Spleen (tissue), 11 donors: ENCODE data around the gene ASXL3. TPM values are rescaled to one million over a fixed set of nuclear protein-coding genes. Genes with fewer than 3 reads are reported as not detected.

Experiments
- DNase-seq: peaks from one replicate; pipeline ENCODE4 v3.0.0-alpha.2; 2020
- H3K27ac ChIP-seq, 8 donors: fragments of 200-600 bp; sonication (generic) in 7 of 8; 1 replicate in 4 of 8; 2 replicates in 4 of 8; pipeline versions ENCODE4 v1.5.0 to v1.8.0; 2016 to 2021; ENCODE audit warnings: inconsistent platforms in 4 of 8, mild to moderate bottlenecking in 4 of 8, moderate library complexity in 1 of 8
- H3K27me3 ChIP-seq, 7 donors: fragments of 200-600 bp; sonication (generic) in 6 of 7; replicated peaks in 1 of 7; 1 replicate in 4 of 7; 2 replicates in 3 of 7; pipeline versions ENCODE4 v1.5.0 to v1.8.0; 2016 to 2021; ENCODE audit warnings: inconsistent platforms in 3 of 7, mild to moderate bottlenecking in 1 of 7
- H3K36me3 ChIP-seq, 6 donors: fragments of 200-600 bp; sonication (generic) in 5 of 6; 1 replicate in 4 of 6; 2 replicates in 2 of 6; pipeline versions ENCODE4 v1.5.0 to v1.8.0; 2016 to 2021; ENCODE audit warnings: inconsistent platforms in 2 of 6
- H3K4me1 ChIP-seq, 6 donors: fragments of 200-600 bp; sonication (generic) in 5 of 6; 1 replicate in 3 of 6; 2 replicates in 3 of 6; pipeline versions ENCODE4 v1.5.0 to v1.8.0; 2016 to 2021; ENCODE audit warnings: inconsistent platforms in 3 of 6
- H3K4me3 ChIP-seq, 8 donors: fragments of 200-600 bp; sonication (generic) in 7 of 8; 1 replicate in 4 of 8; 2 replicates in 4 of 8; pipeline versions ENCODE4 v1.5.0 to v1.8.0; 2016 to 2021; ENCODE audit warnings: inconsistent platforms in 4 of 8, mild to moderate bottlenecking in 4 of 8, moderate library complexity in 2 of 8
- H3K9me3 ChIP-seq, 8 donors: fragments of 200-600 bp; sonication (generic) in 7 of 8; 1 replicate in 4 of 8; 2 replicates in 4 of 8; pipeline versions ENCODE4 v1.5.0 to v1.8.0; 2016 to 2021; ENCODE audit warnings: inconsistent platforms in 4 of 8
- POLR2A ChIP-seq, 3 donors: fragments of 450-650 bp; IDR thresholded peaks; one replicate each; pipeline ENCODE4 v1.5.1; 2017; ENCODE audit warnings: antibody characterized with exemption in 3 of 3, mild to moderate bottlenecking in 1 of 3
- POLR2AphosphoS5 ChIP-seq, 3 donors: sonication (generic); formaldehyde crosslinking; IDR thresholded peaks; one replicate each; pipeline ENCODE4 v1.5.1; 2017; ENCODE audit warnings: antibody characterized with exemption in 3 of 3
- WGBS, 5 donors: extraction: QIAGEN DNeasy Blood & Tissue Kit in 3 of 5; methylation state at CpG; one replicate each; pipeline versions ENCODE4 v1.1.5 to v1.1.7; 2013 to 2018; 5-methylcytosine and 5-hydroxymethylcytosine counted together
- intact Hi-C: fragments of 100-400 bp; cut with DNase I; formaldehyde crosslinking; loops from one replicate; pipeline ENCODE4 v1.15.0; 2023; ENCODE audit warnings: low total_unique reads
- polyA plus RNA-seq, 3 donors: library from polyadenylated mRNA; stranded (reverse); fragments of 200-250 nt; gene quantifications; one replicate each; pipeline ENCODE4 v1.2.1, GENCODE V29; 2013
- total RNA-seq, 7 donors: library from RNA; depleted of rRNA in 3 of 7; stranded (reverse); fragments of >200 nt in 3 of 7; fragmentation: NEBNext Ultra II Directional in 4 of 7; extraction: Animal tissue kit (Norgen Biotek cat#: 25700) in 4 of 7; gene quantifications; one replicate each; pipeline versions ENCODE4 v1.1.0 to v1.2.1, GENCODE V29; 2016 to 2021
- TF ChIP-seq, protein P1 (sequence below), 11 experiments: fragments of 200-600 bp in 7 of 11; fragments of 450-650 bp in 4 of 11; sonication (generic) in 4 of 11; IDR thresholded peaks in 8 of 11; conservative IDR thresholded peaks in 3 of 11; 1 replicate in 7 of 11; 2 replicates in 4 of 11; pipeline versions ENCODE4 v1.4.0 to v1.8.0; 2016 to 2021; ENCODE audit warnings: antibody characterized with exemption in 11 of 11, inconsistent platforms in 4 of 11, mild to moderate bottlenecking in 1 of 11
- donor health status: healthy with polysubstance abuse.
- donor health status: DM: no; HTN: no; CAD: no; lungs with moderate emphysema.
- donor health status: DM: no; HTN: no; CAD: no.
- donor health status: Bipolar disorder and iron deficiency.
- donor health status: healthy.
- donor health status: DM: no; HTN: no; CAD: no.
- donor health status: DM: yes; HTN: yes; CAD: no.

The ASXL3 gene
- total and polyA plus RNA-seq, 10 donors: 0.02 to 3.5 (median 0.76) TPM

DNA sequence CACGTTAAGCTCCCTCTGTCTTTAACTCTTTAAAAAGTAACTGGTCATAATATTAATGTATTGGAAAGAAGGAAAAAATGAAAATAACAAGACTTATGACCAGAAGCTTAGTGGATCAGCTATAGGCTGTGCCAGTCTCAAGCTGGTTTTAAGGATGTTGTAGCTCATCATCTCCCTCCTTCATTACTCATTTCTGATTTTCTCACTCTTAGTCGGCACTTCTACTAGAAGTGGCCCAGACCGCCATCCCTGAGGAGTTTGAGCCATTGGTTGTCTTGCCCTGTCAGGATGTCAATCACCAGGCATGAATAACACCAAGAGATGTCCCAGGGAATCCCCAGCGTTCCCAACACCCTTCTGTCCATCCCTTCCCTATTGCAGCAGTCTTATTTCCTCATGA, 151.5 kb downstream of the ASXL3 start:
- 73 to 89% (median 80%) methylated on average over 4 of the region's 4 CpGs for WGBS, 5 donors
- TF ChIP-seq POLR2AphosphoS5 (IDR thresholded peaks at IDR 0.05): no peak
- TF ChIP-seq, protein P1, sequence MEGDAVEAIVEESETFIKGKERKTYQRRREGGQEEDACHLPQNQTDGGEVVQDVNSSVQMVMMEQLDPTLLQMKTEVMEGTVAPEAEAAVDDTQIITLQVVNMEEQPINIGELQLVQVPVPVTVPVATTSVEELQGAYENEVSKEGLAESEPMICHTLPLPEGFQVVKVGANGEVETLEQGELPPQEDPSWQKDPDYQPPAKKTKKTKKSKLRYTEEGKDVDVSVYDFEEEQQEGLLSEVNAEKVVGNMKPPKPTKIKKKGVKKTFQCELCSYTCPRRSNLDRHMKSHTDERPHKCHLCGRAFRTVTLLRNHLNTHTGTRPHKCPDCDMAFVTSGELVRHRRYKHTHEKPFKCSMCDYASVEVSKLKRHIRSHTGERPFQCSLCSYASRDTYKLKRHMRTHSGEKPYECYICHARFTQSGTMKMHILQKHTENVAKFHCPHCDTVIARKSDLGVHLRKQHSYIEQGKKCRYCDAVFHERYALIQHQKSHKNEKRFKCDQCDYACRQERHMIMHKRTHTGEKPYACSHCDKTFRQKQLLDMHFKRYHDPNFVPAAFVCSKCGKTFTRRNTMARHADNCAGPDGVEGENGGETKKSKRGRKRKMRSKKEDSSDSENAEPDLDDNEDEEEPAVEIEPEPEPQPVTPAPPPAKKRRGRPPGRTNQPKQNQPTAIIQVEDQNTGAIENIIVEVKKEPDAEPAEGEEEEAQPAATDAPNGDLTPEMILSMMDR (IDR thresholded peaks at IDR 0.05 in 8 of 11, conservative IDR thresholded peaks at IDR 0.05 in 3 of 11): no peak
- no peak for TF ChIP-seq POLR2A (IDR thresholded peaks at IDR 0.05)
- intact Hi-C loops: no loop called here

DNA sequence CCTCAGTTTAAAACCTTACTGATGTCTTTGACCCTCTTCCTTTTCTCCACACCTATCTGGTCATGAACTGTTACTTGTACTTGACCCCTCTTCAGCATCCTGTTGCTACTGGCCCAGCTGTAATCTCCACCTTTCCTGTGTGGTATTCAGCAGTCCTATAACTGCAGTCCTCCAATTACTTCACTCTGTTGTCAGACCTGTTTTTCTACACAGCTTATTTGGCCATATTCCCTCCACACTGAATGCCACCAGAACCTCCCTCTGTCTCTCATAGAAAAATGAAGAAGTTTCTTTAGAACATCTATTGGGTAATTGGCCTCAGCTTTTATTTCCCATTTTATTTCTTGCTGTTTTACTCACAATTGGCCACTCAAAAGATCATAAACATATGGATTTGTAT, 155.4 kb downstream of the ASXL3 start:
- TF ChIP-seq, protein P1 (IDR thresholded peaks at IDR 0.05 in 8 of 11, conservative IDR thresholded peaks at IDR 0.05 in 3 of 11): no peak
- no peak for TF ChIP-seq POLR2AphosphoS5 (IDR thresholded peaks at IDR 0.05)
- TF ChIP-seq POLR2A (IDR thresholded peaks at IDR 0.05): no peak
- Histone ChIP-seq H3K27me3 (no peaks in the 10 kb centered on the region), H3K27ac (no peak overlapping the region), H3K4me3 (no peak overlapping the region), H3K36me3 (no peaks in the 10 kb centered on the region), H3K9me3 (no peaks in the 10 kb centered on the region), H3K4me1 (no peaks in the 10 kb centered on the region)
- DNase-seq: no peak
- intact Hi-C loops: no loop called here

More for the DNA sequence above, 151.5 kb downstream of the ASXL3 start:
- no peaks in the 10 kb centered on the region for H3K27me3 ChIP-seq
- H3K36me3 ChIP-seq: no peaks in the 10 kb centered on the region
- no peaks in the 10 kb centered on the region for H3K4me1 ChIP-seq
- no peaks in the 10 kb centered on the region for H3K9me3 ChIP-seq
- no peak overlapping the region for H3K4me3 ChIP-seq
- DNase-seq: no peak
- no peak overlapping the region for H3K27ac ChIP-seq

DNA sequence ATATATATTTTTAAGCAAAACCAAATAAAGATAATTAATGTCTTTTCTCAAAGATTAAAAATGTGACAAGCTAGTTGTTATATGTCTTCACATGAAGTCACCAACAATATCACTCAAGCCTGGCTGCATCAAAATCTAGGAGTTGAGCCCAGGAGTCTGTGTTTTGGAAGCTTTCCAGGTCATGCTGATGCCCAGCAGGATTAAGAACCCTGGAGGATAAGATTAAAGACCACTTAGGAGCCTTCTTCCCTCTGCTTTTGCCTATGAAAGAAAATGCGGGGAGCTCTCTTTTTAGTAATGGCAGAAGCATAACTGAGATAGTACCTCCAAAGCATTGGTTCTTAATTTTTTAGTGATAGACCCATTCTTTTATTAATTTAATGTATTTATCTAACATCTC, 157.4 kb downstream of the ASXL3 start:
- Histone ChIP-seq H3K36me3 (no peaks in the 10 kb centered on the region), H3K27me3 (no peaks in the 10 kb centered on the region), H3K4me3 (no peak overlapping the region), H3K4me1 (no peaks in the 10 kb centered on the region), H3K9me3 (no peaks in the 10 kb centered on the region), H3K27ac (no peak overlapping the region)
- 89 to 96% (median 94%) methylated on average over 1 of the region's 1 CpG for WGBS, 5 donors
- TF ChIP-seq, protein P1 (IDR thresholded peaks at IDR 0.05 in 8 of 11, conservative IDR thresholded peaks at IDR 0.05 in 3 of 11): no peak
- no peak for TF ChIP-seq POLR2AphosphoS5 (IDR thresholded peaks at IDR 0.05)
- no peak for TF ChIP-seq POLR2A (IDR thresholded peaks at IDR 0.05)
- DNase-seq: no peak
- intact Hi-C loops: no loop called here

DNA sequence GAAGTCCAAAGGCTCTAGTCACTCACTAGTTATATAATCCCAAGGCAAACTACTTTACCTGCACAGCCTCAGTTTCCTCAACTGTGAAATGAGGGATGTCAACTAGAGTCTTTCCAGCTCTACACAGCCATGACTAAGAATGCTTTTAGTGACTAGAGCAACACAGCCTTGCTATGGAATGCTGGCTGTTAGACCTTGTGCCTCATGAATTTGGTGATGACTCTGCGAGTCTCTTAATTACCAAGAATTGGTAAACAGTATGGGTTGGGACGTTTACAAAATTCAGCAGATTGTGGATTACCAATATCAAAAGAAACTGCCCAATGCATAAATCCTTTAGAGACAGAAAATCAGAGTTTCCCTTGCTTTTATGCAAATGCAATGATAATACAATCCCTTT, 163.7 kb downstream of the ASXL3 start:
- no peak for DNase-seq
- intact Hi-C loops: no loop called here

More for the DNA sequence above, 163.7 kb downstream of the ASXL3 start:
- H3K27me3 ChIP-seq: no peaks in the 10 kb centered on the region
- WGBS, 5 donors: 77 to 83% (median 80%) methylated on average over 2 of the region's 2 CpGs
- no peak for TF ChIP-seq POLR2AphosphoS5 (IDR thresholded peaks at IDR 0.05)
- TF ChIP-seq, protein P1 (IDR thresholded peaks at IDR 0.05 in 8 of 11, conservative IDR thresholded peaks at IDR 0.05 in 3 of 11): no peak
- no peak for TF ChIP-seq POLR2A (IDR thresholded peaks at IDR 0.05)
- H3K4me1 ChIP-seq: no peaks in the 10 kb centered on the region
- no peaks in the 10 kb centered on the region for H3K36me3 ChIP-seq
- H3K9me3 ChIP-seq: no peaks in the 10 kb centered on the region
- H3K27ac ChIP-seq: no peak overlapping the region
- H3K4me3 ChIP-seq: no peak overlapping the region
